WTC11 (cell line): ENCODE data around the gene ITPRIP. TPM values are rescaled to one million over a fixed set of nuclear protein-coding genes. Genes with fewer than 3 reads are reported as not detected.

Source experiments
- ATAC-seq: fragments of 200-7000 bp; cut with Tn5 transposase; 2 replicates; pipeline ENCODE4 v1.10.0; 2021; ENCODE audit warnings: mild to moderate bottlenecking, moderate library complexity
- CTCF ChIA-PET: fragments of 300-600 bp; sonication (Branson Sonifier 250); formaldehyde crosslinking; loops from one replicate; lab custom pipeline; 2021; ENCODE audit warnings: antibody characterized with exemption; lab: Charles Lee
- POLR2A ChIA-PET: fragments of 350-600 bp; sonication (Branson Sonifier 250); formaldehyde crosslinking; loops from one replicate; lab custom pipeline; 2021; ENCODE audit warnings: antibody characterized with exemption; lab: Charles Lee
- DNase-seq: peaks from one replicate; pipeline ENCODE4 v3.0.0; 2021; ENCODE audit warnings: low spot score
- H3K27ac Mint-ChIP-seq: 2 replicates; pipeline ENCODE4 v1.8.0; 2021; ENCODE audit warnings: mixed read lengths
- H3K27me3 Mint-ChIP-seq: 2 replicates; pipeline ENCODE4 v1.8.0; 2021; ENCODE audit warnings: low read depth, mild to moderate bottlenecking, moderate library complexity, mixed read lengths
- H3K36me3 Mint-ChIP-seq: 2 replicates; pipeline ENCODE4 v1.8.0; 2021; ENCODE audit warnings: mixed read lengths
- H3K4me1 Mint-ChIP-seq: 2 replicates; pipeline ENCODE4 v1.8.0; 2022; ENCODE audit warnings: mixed read lengths
- H3K4me3 Mint-ChIP-seq: 2 replicates; pipeline ENCODE4 v1.8.0; 2021; ENCODE audit warnings: mild to moderate bottlenecking, moderate library complexity, mixed read lengths
- H3K9me3 Mint-ChIP-seq: 2 replicates; pipeline ENCODE4 v1.8.0; 2021; ENCODE audit warnings: mixed read lengths
- ATF1 ChIP-seq: sonication (generic); formaldehyde crosslinking; IDR thresholded peaks from 2 replicates; pipeline ENCODE4 v1.8.1; 2023; ENCODE audit warnings: mild to moderate bottlenecking, moderate library complexity, missing genetic modification reagents
- ESRRA ChIP-seq: sonication (generic); formaldehyde crosslinking; IDR thresholded peaks from 2 replicates; pipeline ENCODE4 v1.8.1; 2022; ENCODE audit warnings: mild to moderate bottlenecking, missing genetic modification reagents, borderline replicate concordance
- FOXK1 ChIP-seq: sonication (generic); formaldehyde crosslinking; IDR thresholded peaks from 2 replicates; pipeline ENCODE4 v1.8.0; 2022; ENCODE audit warnings: mild to moderate bottlenecking, moderate library complexity, missing genetic modification reagents
- GABPB1 ChIP-seq: sonication (generic); formaldehyde crosslinking; IDR thresholded peaks from 2 replicates; pipeline ENCODE4 v1.8.1; 2023; ENCODE audit warnings: mild to moderate bottlenecking, missing genetic modification reagents
- KAT7 ChIP-seq: sonication (generic); formaldehyde crosslinking; IDR thresholded peaks from 2 replicates; pipeline ENCODE4 v1.8.1; 2023; ENCODE audit warnings: missing genetic modification reagents, mild to moderate bottlenecking, borderline replicate concordance
- MXD4 ChIP-seq: fragments of 250-450 bp; sonication (Bioruptor Pico); IDR thresholded peaks from 2 replicates; pipeline ENCODE4 v1.8.0; 2021; ENCODE audit warnings: mild to moderate bottlenecking, moderate library complexity, borderline replicate concordance
- NR1H2 ChIP-seq: sonication (generic); formaldehyde crosslinking; IDR thresholded peaks from 2 replicates; pipeline ENCODE4 v1.9.0; 2021; ENCODE audit warnings: mild to moderate bottlenecking, moderate library complexity, missing genetic modification reagents
- OVOL2 ChIP-seq: fragments of 250-450 bp; sonication (Bioruptor Pico); IDR thresholded peaks from 2 replicates; pipeline ENCODE4 v1.9.0; 2021; ENCODE audit warnings: mild to moderate bottlenecking, borderline replicate concordance
- SMAD3 ChIP-seq: sonication (generic); formaldehyde crosslinking; IDR thresholded peaks from 2 replicates; pipeline ENCODE4 v1.8.0; 2022; ENCODE audit warnings: missing genetic modification reagents, mild to moderate bottlenecking, borderline replicate concordance
- SMAD4 ChIP-seq: sonication (generic); formaldehyde crosslinking; IDR thresholded peaks from 2 replicates; pipeline ENCODE4 v1.8.0; 2022; ENCODE audit warnings: mild to moderate bottlenecking, missing genetic modification reagents
- TEAD1 ChIP-seq: sonication (generic); formaldehyde crosslinking; IDR thresholded peaks from 2 replicates; pipeline ENCODE4 v1.8.0; 2022; ENCODE audit warnings: mild to moderate bottlenecking, missing genetic modification reagents
- TEAD4 ChIP-seq: sonication (generic); formaldehyde crosslinking; IDR thresholded peaks from 2 replicates; pipeline ENCODE4 v1.8.0; 2022; ENCODE audit warnings: mild to moderate bottlenecking, missing genetic modification reagents
- TP53 ChIP-seq: sonication (generic); formaldehyde crosslinking; IDR thresholded peaks from 2 replicates; pipeline ENCODE4 v1.8.1; 2023; ENCODE audit warnings: mild to moderate bottlenecking, missing genetic modification reagents
- ZBTB21 ChIP-seq: sonication (generic); formaldehyde crosslinking; IDR thresholded peaks from 2 replicates; pipeline ENCODE4 v1.8.1; 2023; ENCODE audit warnings: mild to moderate bottlenecking, missing genetic modification reagents, borderline replicate concordance
- ZNF219 ChIP-seq: sonication (generic); formaldehyde crosslinking; IDR thresholded peaks from 2 replicates; pipeline ENCODE4 v1.8.0; 2023; ENCODE audit warnings: missing genetic modification reagents, mild to moderate bottlenecking, borderline replicate concordance
- ZNF396 ChIP-seq: fragments of 250-450 bp; sonication (Bioruptor Pico); IDR thresholded peaks from 2 replicates; pipeline ENCODE4 v1.8.0; 2021; ENCODE audit warnings: mild to moderate bottlenecking, moderate library complexity, borderline replicate concordance
- ZNF416 ChIP-seq: fragments of 250-450 bp; sonication (Bioruptor Pico); IDR thresholded peaks from 2 replicates; pipeline ENCODE4 v1.9.0; 2021; ENCODE audit warnings: mild to moderate bottlenecking, inconsistent platforms
- ZNF425 ChIP-seq: fragments of 250-450 bp; sonication (Bioruptor Pico); conservative IDR thresholded peaks from 2 replicates; pipeline ENCODE4 v1.9.0; 2021; ENCODE audit warnings: mild to moderate bottlenecking
- total RNA-seq: library from RNA; stranded (reverse); gene quantifications from 3 replicates; pipeline ENCODE4 v1.2.3, GENCODE V29; 2021
- TF ChIP-seq, protein P1 (sequence below): sonication (generic); formaldehyde crosslinking; conservative IDR thresholded peaks from 2 replicates; pipeline ENCODE4 v1.8.1; 2022; ENCODE audit warnings: mild to moderate bottlenecking, missing genetic modification reagents
- TF ChIP-seq, protein P2 (sequence below): sonication (generic); formaldehyde crosslinking; IDR thresholded peaks from 2 replicates; pipeline ENCODE4 v1.8.0; 2022; ENCODE audit warnings: mild to moderate bottlenecking, missing genetic modification reagents
- TF ChIP-seq, protein P3 (sequence below): sonication (generic); formaldehyde crosslinking; IDR thresholded peaks from 2 replicates; pipeline ENCODE4 v1.8.1; 2023; ENCODE audit warnings: mild to moderate bottlenecking, missing genetic modification reagents, moderate library complexity

The ITPRIP gene
- total RNA-seq, 1 experiment from 2014 or later, result 16.8 TPM

- no peak for TF ChIP-seq KAT7 (CRISPR knock-in tag)
- no peak for TF ChIP-seq SMAD4 (CRISPR knock-in tag)
- TF ChIP-seq NR1H2 (CRISPR knock-in tag), result no peak
- no peak for TF ChIP-seq ATF1 (CRISPR knock-in tag)
- TF ChIP-seq FOXK1 (CRISPR knock-in tag), result no peak
- no peak for TF ChIP-seq TP53
- TF ChIP-seq ZNF416, result no peak
- TF ChIP-seq, protein P1, sequence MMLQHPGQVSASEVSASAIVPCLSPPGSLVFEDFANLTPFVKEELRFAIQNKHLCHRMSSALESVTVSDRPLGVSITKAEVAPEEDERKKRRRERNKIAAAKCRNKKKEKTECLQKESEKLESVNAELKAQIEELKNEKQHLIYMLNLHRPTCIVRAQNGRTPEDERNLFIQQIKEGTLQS (CRISPR knock-in tag), result no peak
- no peak for TF ChIP-seq GABPB1
- TF ChIP-seq, protein P2, sequence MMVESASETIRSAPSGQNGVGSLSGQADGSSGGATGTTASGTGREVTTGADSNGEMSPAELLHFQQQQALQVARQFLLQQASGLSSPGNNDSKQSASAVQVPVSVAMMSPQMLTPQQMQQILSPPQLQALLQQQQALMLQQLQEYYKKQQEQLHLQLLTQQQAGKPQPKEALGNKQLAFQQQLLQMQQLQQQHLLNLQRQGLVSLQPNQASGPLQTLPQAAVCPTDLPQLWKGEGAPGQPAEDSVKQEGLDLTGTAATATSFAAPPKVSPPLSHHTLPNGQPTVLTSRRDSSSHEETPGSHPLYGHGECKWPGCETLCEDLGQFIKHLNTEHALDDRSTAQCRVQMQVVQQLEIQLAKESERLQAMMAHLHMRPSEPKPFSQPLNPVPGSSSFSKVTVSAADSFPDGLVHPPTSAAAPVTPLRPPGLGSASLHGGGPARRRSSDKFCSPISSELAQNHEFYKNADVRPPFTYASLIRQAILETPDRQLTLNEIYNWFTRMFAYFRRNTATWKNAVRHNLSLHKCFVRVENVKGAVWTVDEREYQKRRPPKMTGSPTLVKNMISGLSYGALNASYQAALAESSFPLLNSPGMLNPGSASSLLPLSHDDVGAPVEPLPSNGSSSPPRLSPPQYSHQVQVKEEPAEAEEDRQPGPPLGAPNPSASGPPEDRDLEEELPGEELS (CRISPR knock-in tag), result no peak
- no peak for TF ChIP-seq SMAD3 (CRISPR knock-in tag)
Observed at GRCh38 chr10:104334561-104334960, 3.7 kb downstream of the ITPRIP start (continued).

- H3K27me3 Mint-ChIP-seq, result no peaks in the 10 kb centered on the region
- CTCF ChIA-PET, result interaction anchor here (1.6 to 1.9 kb wide), 2 partner anchors 17 to 20 kb away, joined by 5 read pairs; partner anchors contain the start of gene CFAP58
- DNase-seq, result no peak
- TF ChIP-seq OVOL2 (CRISPR knock-in tag), result no peak
- TF ChIP-seq, all 79 proteins: peak for 0
- Mint-ChIP-seq H3K9me3 (no peaks in the 10 kb centered on the region), H3K36me3 (no peaks in the 10 kb centered on the region), H3K4me3 (0 out of 2 replicates have a peak overlapping the region, but pooled peaks have one; percentile 3), H3K27ac (peak overlapping the region; percentile 66), H3K4me1 (peaks cover 82% of the 10 kb centered on the region)
- POLR2A ChIA-PET, result no interaction called here
- no peak for ATAC-seq
Observed at GRCh38 chr10:104333728-104334373, 4.4 kb downstream of the ITPRIP start.

DNA sequence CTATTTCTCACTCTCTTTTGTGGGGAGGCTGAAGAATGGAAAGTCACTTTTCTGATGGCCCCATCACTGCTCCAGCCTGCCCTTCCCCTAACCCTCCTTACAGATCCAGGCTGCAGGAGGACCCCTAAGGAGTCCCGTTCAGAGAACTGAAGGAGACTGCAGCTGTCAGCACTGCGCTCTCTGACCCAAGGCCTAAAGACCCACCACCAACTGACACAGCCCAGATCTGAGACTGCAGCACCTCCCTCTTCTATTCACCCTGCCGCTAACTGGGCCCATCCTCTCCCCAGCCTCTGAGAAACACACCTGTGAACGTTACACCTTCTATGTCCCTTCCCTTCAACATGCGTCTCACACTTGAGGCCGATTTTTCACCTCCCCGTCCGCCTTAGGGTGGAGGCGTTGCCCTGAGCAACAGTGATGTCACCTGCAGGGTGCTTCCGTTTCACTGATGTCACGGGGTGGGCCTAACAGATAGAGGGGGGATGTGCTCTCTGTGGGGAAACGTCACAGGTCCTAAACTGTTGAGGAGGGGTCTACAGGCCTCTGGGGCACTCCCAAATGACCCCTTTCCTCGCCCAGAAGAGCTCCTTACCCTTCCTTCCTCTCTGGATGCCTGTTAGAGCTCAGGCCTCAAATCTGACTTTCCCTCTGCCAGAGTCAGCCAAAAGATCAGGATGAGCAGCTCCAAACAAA is 5.1 kb downstream of the ITPRIP start:
- Mint-ChIP-seq H3K9me3 (no peaks in the 10 kb centered on the region), H3K4me1 (peaks cover 89% of the 10 kb centered on the region), H3K27me3 (no peaks in the 10 kb centered on the region), H3K36me3 (no peaks in the 10 kb centered on the region), H3K27ac (peak overlapping the region; percentile 66), H3K4me3 (0 out of 2 replicates have a peak overlapping the region, but pooled peaks have one; percentile 3)
- ChIA-PET CTCF (interaction anchor here (1.6 to 1.9 kb wide), 2 partner anchors 16 to 20 kb away, joined by 5 read pairs; partner anchors contain the start of gene CFAP58), POLR2A (no interaction called here)
- TF ChIP-seq TEAD4 (CRISPR knock-in tag) (no peak), ZNF396 (no peak), MXD4 (CRISPR knock-in tag) (no peak), ZBTB21 (CRISPR knock-in tag) (peak; percentile 73; the same call in 1 of the 2 replicates)
- ATAC-seq (no peak), DNase-seq (no peak)

- ChIA-PET POLR2A (no interaction called here), CTCF (interaction anchor here (1.0 to 1.6 kb wide), 4 partner anchors 21 to 58 kb away, joined by 3 to 5 read pairs (median 4); partner anchors contain the start of gene CFAP58)
- H3K36me3 Mint-ChIP-seq, result no peaks in the 10 kb centered on the region
- peak overlapping the region; percentile 98 for H3K27ac Mint-ChIP-seq
- DNase-seq, result no peak
- TF ChIP-seq ZNF425 (CRISPR knock-in tag), result no peak
- TF ChIP-seq ESRRA (CRISPR knock-in tag), result no peak
- TF ChIP-seq TEAD1 (CRISPR knock-in tag), result 0 out of 2 replicates have a peak, but pooled peaks have one; percentile 56
- TF ChIP-seq, protein P3, sequence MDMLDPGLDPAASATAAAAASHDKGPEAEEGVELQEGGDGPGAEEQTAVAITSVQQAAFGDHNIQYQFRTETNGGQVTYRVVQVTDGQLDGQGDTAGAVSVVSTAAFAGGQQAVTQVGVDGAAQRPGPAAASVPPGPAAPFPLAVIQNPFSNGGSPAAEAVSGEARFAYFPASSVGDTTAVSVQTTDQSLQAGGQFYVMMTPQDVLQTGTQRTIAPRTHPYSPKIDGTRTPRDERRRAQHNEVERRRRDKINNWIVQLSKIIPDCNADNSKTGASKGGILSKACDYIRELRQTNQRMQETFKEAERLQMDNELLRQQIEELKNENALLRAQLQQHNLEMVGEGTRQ, result no peak
- TF ChIP-seq ZNF219 (CRISPR knock-in tag), result no peak
- H3K4me3 Mint-ChIP-seq, result no peak overlapping the region
- H3K9me3 Mint-ChIP-seq, result no peaks in the 10 kb centered on the region
- H3K4me1 Mint-ChIP-seq, result peaks cover 96% of the 10 kb centered on the region
- no peak for ATAC-seq
- no peaks in the 10 kb centered on the region for H3K27me3 Mint-ChIP-seq
Observed at GRCh38 chr10:104332243-104333031, 5.8 kb downstream of the ITPRIP start.
